ENCODE results near the gene TLE5.

DNA sequence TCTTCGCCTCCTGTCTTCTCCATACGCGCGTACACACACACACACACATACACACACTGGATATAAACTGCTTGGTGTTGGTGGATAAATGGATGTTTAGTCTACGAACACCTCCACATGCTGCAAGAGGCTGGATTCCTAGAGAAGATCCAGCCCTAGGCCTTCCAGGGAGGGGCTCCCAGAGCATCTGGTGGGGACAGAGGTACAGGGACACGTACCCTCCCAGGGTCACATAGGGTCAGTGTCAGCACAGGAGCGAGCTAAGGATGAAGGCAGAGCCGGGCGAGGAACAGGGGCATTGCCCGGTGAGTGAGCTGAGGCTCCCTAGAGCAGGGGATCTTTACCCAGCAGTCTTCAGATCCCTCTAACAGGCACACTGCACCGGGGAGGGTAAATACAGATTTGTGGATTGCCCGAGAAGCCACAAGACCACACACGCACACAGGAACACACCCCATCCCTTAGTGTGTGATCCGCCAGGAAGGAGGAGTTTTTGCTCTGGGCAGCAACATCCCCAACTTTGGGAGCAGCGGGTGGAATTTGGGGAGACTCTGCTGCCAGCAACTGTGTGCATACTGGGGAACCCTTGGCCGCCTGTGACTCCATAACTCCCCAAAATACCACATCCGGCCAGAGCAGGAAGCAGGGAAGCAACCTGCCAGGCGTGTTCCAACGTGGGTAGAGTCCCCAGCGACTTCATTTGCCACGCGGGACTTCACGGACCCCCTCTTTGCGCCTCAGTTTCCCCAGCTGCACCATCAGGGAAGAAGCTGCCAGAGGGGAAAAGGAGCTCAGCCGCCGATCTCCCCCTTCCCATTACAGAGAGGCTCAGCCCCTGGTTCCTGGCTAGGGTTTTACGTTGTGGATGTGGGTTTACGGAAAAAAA is 27.4 kb downstream of the TLE5 start:
- no peak for TF ChIP-seq POLR2AphosphoS5 (IDR thresholded peaks at IDR 0.05)
- TF ChIP-seq, protein P1, sequence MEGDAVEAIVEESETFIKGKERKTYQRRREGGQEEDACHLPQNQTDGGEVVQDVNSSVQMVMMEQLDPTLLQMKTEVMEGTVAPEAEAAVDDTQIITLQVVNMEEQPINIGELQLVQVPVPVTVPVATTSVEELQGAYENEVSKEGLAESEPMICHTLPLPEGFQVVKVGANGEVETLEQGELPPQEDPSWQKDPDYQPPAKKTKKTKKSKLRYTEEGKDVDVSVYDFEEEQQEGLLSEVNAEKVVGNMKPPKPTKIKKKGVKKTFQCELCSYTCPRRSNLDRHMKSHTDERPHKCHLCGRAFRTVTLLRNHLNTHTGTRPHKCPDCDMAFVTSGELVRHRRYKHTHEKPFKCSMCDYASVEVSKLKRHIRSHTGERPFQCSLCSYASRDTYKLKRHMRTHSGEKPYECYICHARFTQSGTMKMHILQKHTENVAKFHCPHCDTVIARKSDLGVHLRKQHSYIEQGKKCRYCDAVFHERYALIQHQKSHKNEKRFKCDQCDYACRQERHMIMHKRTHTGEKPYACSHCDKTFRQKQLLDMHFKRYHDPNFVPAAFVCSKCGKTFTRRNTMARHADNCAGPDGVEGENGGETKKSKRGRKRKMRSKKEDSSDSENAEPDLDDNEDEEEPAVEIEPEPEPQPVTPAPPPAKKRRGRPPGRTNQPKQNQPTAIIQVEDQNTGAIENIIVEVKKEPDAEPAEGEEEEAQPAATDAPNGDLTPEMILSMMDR (IDR thresholded peaks at IDR 0.05): no peak
- no peak for TF ChIP-seq POLR2A (IDR thresholded peaks at IDR 0.05)

Measured in sigmoid colon (tissue), 4 donors.